ENCODE data around the gene TMEM167A. TPM values are rescaled to one million over a fixed set of nuclear protein-coding genes. Genes with fewer than 3 reads are reported as not detected.
A peak's percentile ranks its signal among the peaks of the same experiment; 100 is the strongest.

TMEM167A gene
- total and polyA plus RNA-seq, 2 donors = 44.8 to 48.4 TPM

DNA sequence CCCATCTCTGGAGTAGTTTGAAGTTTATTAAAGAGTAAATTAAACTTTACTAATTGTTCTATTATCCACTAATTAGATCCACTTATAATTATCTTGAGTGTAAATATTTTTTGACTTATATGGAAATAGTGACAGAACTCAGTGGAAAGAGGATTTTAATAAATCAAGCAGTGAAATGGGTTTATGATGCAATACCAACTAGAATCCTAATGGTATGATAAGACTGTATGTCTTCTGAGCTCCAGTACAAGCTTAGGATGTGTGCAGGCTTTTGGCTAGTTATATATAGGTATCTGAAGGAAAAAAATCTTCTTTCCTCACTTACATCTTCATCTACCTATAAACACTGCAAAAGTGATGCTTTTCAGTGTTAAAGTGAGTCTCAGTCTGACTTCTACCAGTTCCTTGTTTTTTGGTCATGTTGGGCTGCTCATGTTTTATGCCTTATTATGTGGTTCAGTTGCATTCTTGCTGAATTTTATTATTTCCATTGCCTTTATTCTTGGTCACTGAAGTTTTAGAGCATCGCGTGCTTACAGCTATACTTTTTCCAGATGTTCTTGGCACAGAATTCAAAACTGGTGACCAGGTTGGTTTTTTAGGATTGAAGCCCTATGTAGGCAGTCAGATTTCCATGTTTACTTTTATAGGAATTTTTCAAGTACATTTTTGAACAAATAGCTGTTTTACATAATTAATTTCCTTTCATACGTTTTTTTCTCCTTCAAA, 30.7 kb upstream of the TMEM167A start:
- no peak for DNase-seq (ENCODE audit: low read depth in 6 of 9, low spot score in 9 of 9)
- Histone ChIP-seq H3K36me3 (ENCODE audit: control insufficient read depth in 2 of 2, insufficient read depth in 2 of 2, low read length in 1 of 2) (no peaks in the 10 kb centered on the region), H3K9me3 (ENCODE audit: control insufficient read depth in 2 of 2, insufficient read depth in 1 of 2, low read length in 1 of 2) (no peaks in the 10 kb centered on the region), H3K27ac (ENCODE audit: low read depth in 1 of 2, low read length in 1 of 2) (no peak overlapping the region), H3K4me3 (ENCODE audit: low read length in 2 of 2) (no peak overlapping the region), H3K27me3 (ENCODE audit: control insufficient read depth in 2 of 2, insufficient read depth in 1 of 2, low read length in 1 of 2) (no peaks in the 10 kb centered on the region), H3K4me1 (ENCODE audit: control insufficient read depth in 2 of 2, insufficient read depth in 2 of 2, low read length in 2 of 2) (no peaks in the 10 kb centered on the region)
- WGBS = 98% methylated on average over 3 of the region's 3 CpGs

DNA sequence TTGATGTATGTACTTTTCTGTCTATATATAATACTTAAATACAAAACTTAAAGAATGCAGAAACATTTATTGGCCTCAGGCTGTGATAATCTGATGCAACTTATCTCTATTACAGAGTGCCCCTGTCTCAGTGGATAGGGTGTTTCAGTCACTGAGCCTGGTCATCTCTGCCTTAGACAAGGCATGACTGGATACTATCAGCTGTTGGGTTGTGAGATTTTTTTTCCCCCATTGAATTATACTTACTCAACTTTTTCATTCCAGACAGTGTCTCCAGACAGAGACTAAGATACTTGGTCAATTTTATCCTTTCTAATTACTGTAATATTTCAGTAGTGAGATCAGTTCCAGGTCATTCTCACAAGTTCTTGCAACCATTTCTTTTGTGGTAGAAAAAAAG, 26.8 kb upstream of the TMEM167A start:
- no peaks in the 10 kb centered on the region for H3K27me3 ChIP-seq (ENCODE audit: control insufficient read depth in 2 of 2, insufficient read depth in 1 of 2, low read length in 1 of 2)
- H3K27ac ChIP-seq (ENCODE audit: low read depth in 1 of 2, low read length in 1 of 2) = no peak overlapping the region
- H3K36me3 ChIP-seq (ENCODE audit: control insufficient read depth in 2 of 2, insufficient read depth in 2 of 2, low read length in 1 of 2) = no peaks in the 10 kb centered on the region
- no peaks in the 10 kb centered on the region for H3K9me3 ChIP-seq (ENCODE audit: control insufficient read depth in 2 of 2, insufficient read depth in 1 of 2, low read length in 1 of 2)
- peaks cover 4 to 13% of the 10 kb centered on the region in 2 donors for H3K4me1 ChIP-seq (ENCODE audit: control insufficient read depth in 2 of 2, insufficient read depth in 2 of 2, low read length in 2 of 2)
- DNase-seq (ENCODE audit: low read depth in 6 of 9, low spot score in 9 of 9) = no peak
- H3K4me3 ChIP-seq (ENCODE audit: low read length in 2 of 2) = no peak overlapping the region

DNA sequence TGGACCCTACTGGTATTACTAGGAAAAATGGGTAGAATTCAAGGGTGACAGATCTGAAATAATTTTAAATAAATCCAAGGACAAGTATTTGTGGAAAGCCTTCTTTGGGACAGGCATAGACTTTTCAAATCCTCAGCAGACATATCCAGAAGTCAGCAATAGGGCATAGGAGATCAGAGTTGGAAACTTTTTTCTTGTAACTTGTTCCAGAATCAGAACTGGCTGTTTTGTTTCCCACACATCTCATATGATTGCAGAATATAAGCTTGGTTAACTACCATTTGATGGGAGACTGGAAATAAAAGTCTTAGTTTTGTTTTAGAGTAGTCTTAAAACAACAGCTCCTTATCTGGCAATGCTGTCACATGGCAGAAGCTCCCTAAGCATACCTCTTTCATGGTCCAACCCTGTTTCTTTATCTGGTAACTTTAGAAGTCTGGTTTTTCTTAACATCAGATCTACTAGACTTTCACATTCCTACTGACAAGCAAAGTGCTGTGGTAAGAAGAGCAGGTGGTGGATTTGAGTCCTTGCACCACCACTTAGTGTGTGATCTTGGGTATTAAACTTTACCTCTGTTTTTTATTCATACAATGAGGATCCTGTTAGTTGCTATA, 25.3 kb upstream of the TMEM167A start:
- Histone ChIP-seq H3K27ac (ENCODE audit: low read depth in 1 of 2, low read length in 1 of 2) (peak overlapping the region in 1 of 2 donors; percentile 76), H3K9me3 (ENCODE audit: control insufficient read depth in 2 of 2, insufficient read depth in 1 of 2, low read length in 1 of 2) (no peaks in the 10 kb centered on the region), H3K4me1 (ENCODE audit: control insufficient read depth in 2 of 2, insufficient read depth in 2 of 2, low read length in 2 of 2) (peaks cover 4 to 13% of the 10 kb centered on the region in 2 donors), H3K27me3 (ENCODE audit: control insufficient read depth in 2 of 2, insufficient read depth in 1 of 2, low read length in 1 of 2) (no peaks in the 10 kb centered on the region), H3K4me3 (ENCODE audit: low read length in 2 of 2) (no peak overlapping the region), H3K36me3 (ENCODE audit: control insufficient read depth in 2 of 2, insufficient read depth in 2 of 2, low read length in 1 of 2) (no peaks in the 10 kb centered on the region)
- peak; percentile 6 to 79 (median 49) for DNase-seq (ENCODE audit: low read depth in 6 of 9, low spot score in 9 of 9)

DNA sequence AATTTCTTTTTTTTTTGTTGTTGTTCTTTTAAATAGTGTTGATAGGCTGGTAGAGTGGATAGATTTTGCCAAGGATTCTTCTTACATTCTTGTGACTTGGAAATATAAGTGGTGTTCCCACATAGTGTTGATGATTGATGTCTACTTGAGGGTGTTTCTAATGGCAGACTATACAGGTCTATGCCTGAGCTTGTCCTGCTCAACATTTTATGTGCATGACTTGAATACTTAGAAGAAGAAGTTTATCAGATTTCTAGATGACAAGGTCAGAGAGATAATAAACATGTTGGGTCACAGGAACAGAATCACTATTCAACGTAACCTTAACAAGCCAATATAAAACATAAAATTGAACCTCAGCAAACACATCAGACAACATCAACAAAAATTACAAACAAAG, 24.3 kb upstream of the TMEM167A start:
- H3K27me3 ChIP-seq (ENCODE audit: control insufficient read depth in 2 of 2, insufficient read depth in 1 of 2, low read length in 1 of 2) = no peaks in the 10 kb centered on the region
- peaks cover 4 to 13% of the 10 kb centered on the region in 2 donors for H3K4me1 ChIP-seq (ENCODE audit: control insufficient read depth in 2 of 2, insufficient read depth in 2 of 2, low read length in 2 of 2)
- H3K4me3 ChIP-seq (ENCODE audit: low read length in 2 of 2) = no peak overlapping the region
- H3K36me3 ChIP-seq (ENCODE audit: control insufficient read depth in 2 of 2, insufficient read depth in 2 of 2, low read length in 1 of 2) = no peaks in the 10 kb centered on the region
- no peak for DNase-seq (ENCODE audit: low read depth in 6 of 9, low spot score in 9 of 9)
- WGBS = 98% methylated on average over 1 of the region's 1 CpG
- no peaks in the 10 kb centered on the region for H3K9me3 ChIP-seq (ENCODE audit: control insufficient read depth in 2 of 2, insufficient read depth in 1 of 2, low read length in 1 of 2)
- no peak overlapping the region for H3K27ac ChIP-seq (ENCODE audit: low read depth in 1 of 2, low read length in 1 of 2)

DNA sequence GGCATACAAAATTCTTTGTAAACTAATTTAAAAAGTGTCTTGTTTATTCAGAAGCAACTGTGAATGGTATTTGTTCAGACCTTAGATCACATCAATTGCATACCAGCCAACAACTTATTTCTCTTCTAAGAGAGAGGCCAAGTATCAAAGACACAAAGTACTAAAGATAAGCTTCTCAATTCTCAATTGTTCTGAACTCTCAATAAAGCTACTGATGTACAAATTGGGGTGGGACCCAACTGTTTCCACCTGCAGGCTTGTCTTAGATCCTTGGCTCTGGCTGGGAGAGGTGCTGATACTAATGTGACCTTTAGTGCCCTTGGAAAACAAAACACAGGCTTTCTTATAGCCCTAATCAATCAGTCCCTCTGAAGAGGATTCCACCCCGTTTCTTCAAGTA, 22.3 kb upstream of the TMEM167A start:
- no peaks in the 10 kb centered on the region for H3K36me3 ChIP-seq (ENCODE audit: control insufficient read depth in 2 of 2, insufficient read depth in 2 of 2, low read length in 1 of 2)
- peaks cover 4 to 13% of the 10 kb centered on the region in 2 donors for H3K4me1 ChIP-seq (ENCODE audit: control insufficient read depth in 2 of 2, insufficient read depth in 2 of 2, low read length in 2 of 2)
- DNase-seq (ENCODE audit: low read depth in 6 of 9, low spot score in 9 of 9) = peak in 1 of 9 donors; percentile 24
- peak overlapping the region in 1 of 2 donors; percentile 53 for H3K27ac ChIP-seq (ENCODE audit: low read depth in 1 of 2, low read length in 1 of 2)
- WGBS = 96% methylated on average over 1 of the region's 1 CpG
- no peaks in the 10 kb centered on the region for H3K9me3 ChIP-seq (ENCODE audit: control insufficient read depth in 2 of 2, insufficient read depth in 1 of 2, low read length in 1 of 2)
- H3K4me3 ChIP-seq (ENCODE audit: low read length in 2 of 2) = no peak overlapping the region
- H3K27me3 ChIP-seq (ENCODE audit: control insufficient read depth in 2 of 2, insufficient read depth in 1 of 2, low read length in 1 of 2) = no peaks in the 10 kb centered on the region

DNA sequence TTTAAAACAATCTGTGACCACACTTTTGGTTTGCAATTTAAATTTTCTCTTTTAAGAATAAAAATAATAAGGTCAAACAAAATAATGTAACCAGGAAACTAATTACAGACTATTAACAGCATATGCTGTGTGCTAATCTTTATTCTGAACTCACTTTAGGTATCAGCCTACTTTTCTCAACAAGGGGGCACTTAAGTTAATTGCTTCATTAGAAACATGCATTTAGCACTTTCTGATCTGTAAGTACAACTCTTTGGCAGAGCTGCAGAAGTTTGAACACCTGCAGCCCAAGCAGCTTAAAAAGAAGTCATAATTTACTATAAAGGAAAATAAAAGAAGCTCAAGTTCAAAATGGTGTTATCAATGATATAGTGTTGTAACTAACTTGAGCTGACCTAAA, 21.8 kb upstream of the TMEM167A start:
- Histone ChIP-seq H3K36me3 (ENCODE audit: control insufficient read depth in 2 of 2, insufficient read depth in 2 of 2, low read length in 1 of 2) (no peaks in the 10 kb centered on the region), H3K9me3 (ENCODE audit: control insufficient read depth in 2 of 2, insufficient read depth in 1 of 2, low read length in 1 of 2) (no peaks in the 10 kb centered on the region), H3K4me3 (ENCODE audit: low read length in 2 of 2) (no peak overlapping the region), H3K4me1 (ENCODE audit: control insufficient read depth in 2 of 2, insufficient read depth in 2 of 2, low read length in 2 of 2) (peaks cover 4 to 13% of the 10 kb centered on the region in 2 donors), H3K27ac (ENCODE audit: low read depth in 1 of 2, low read length in 1 of 2) (peak overlapping the region in 1 of 2 donors; percentile 53), H3K27me3 (ENCODE audit: control insufficient read depth in 2 of 2, insufficient read depth in 1 of 2, low read length in 1 of 2) (no peaks in the 10 kb centered on the region)
- DNase-seq (ENCODE audit: low read depth in 6 of 9, low spot score in 9 of 9) = peak in 1 of 9 donors; percentile 31

DNA sequence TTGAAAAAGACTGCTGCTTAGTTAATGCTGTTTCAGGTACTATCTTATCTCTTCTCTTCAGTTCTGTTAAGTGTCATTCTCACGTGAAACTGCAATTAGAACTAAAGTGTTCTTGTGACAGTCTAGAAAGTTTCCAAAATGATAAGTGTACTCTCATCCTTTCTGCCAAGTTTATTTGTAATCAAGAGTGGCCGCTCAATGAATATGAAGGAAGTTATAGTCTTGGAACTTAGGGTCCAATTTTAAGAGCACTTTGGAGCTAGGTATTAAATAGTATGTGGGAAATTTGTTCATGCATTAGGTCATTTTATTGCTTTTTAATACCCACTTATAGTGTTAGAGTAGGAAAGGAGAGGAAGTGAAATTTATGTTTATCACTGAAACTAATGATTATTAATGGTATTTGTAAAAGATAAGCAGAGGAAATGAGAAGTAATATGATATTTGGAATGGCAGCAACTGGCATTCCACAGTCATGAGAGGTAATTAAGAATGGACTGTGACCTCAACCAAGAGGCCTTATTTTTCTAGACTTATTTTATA, 20.6 kb upstream of the TMEM167A start:
- no peak overlapping the region for H3K4me3 ChIP-seq (ENCODE audit: low read length in 2 of 2)
- WGBS = 95% methylated on average over 2 of the region's 2 CpGs
- no peaks in the 10 kb centered on the region for H3K36me3 ChIP-seq (ENCODE audit: control insufficient read depth in 2 of 2, insufficient read depth in 2 of 2, low read length in 1 of 2)
- no peak overlapping the region for H3K27ac ChIP-seq (ENCODE audit: low read depth in 1 of 2, low read length in 1 of 2)
- H3K9me3 ChIP-seq (ENCODE audit: control insufficient read depth in 2 of 2, insufficient read depth in 1 of 2, low read length in 1 of 2) = no peaks in the 10 kb centered on the region
- no peak for DNase-seq (ENCODE audit: low read depth in 6 of 9, low spot score in 9 of 9)
- H3K4me1 ChIP-seq (ENCODE audit: control insufficient read depth in 2 of 2, insufficient read depth in 2 of 2, low read length in 2 of 2) = peaks cover 4 to 13% of the 10 kb centered on the region in 2 donors
- no peaks in the 10 kb centered on the region for H3K27me3 ChIP-seq (ENCODE audit: control insufficient read depth in 2 of 2, insufficient read depth in 1 of 2, low read length in 1 of 2)

DNA sequence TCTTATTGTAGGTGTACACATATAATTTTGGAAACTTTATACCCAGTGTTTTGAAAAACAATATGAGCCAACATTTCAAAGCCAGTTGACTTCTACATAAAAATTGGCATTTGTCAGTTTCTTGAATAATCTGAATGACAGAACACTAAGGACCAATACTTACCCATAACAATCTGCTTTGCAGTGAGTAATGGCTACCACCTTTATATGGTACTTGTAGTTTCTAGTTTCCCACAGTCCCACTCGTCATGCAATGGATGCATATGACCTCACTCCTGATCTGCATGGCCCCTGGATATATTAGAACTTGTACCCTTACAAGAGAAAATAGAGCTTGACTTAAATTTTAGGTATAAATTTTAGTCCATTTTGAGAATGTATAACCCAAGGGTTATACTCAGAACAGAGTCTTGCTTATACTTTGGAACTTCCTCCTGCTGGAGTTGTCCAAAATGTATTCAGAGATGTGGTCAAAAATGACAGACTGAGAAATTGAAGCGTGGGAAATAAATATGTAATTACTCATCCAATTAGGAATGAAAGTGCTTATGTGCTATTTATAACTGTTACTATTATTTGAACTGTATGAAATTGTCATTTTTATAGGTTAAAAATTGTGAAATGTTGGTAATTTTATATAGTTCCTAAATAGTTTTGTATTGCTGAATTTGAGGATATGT, 19.6 kb upstream of the TMEM167A start:
- Histone ChIP-seq H3K9me3 (ENCODE audit: control insufficient read depth in 2 of 2, insufficient read depth in 1 of 2, low read length in 1 of 2) (no peaks in the 10 kb centered on the region), H3K27ac (ENCODE audit: low read depth in 1 of 2, low read length in 1 of 2) (no peak overlapping the region), H3K27me3 (ENCODE audit: control insufficient read depth in 2 of 2, insufficient read depth in 1 of 2, low read length in 1 of 2) (no peaks in the 10 kb centered on the region), H3K36me3 (ENCODE audit: control insufficient read depth in 2 of 2, insufficient read depth in 2 of 2, low read length in 1 of 2) (no peaks in the 10 kb centered on the region), H3K4me3 (ENCODE audit: low read length in 2 of 2) (no peak overlapping the region), H3K4me1 (ENCODE audit: control insufficient read depth in 2 of 2, insufficient read depth in 2 of 2, low read length in 2 of 2) (peaks cover 4 to 8% of the 10 kb centered on the region in 2 donors)
- WGBS = 97% methylated on average over 2 of the region's 2 CpGs
- no peak for DNase-seq (ENCODE audit: low read depth in 6 of 9, low spot score in 9 of 9)

DNA sequence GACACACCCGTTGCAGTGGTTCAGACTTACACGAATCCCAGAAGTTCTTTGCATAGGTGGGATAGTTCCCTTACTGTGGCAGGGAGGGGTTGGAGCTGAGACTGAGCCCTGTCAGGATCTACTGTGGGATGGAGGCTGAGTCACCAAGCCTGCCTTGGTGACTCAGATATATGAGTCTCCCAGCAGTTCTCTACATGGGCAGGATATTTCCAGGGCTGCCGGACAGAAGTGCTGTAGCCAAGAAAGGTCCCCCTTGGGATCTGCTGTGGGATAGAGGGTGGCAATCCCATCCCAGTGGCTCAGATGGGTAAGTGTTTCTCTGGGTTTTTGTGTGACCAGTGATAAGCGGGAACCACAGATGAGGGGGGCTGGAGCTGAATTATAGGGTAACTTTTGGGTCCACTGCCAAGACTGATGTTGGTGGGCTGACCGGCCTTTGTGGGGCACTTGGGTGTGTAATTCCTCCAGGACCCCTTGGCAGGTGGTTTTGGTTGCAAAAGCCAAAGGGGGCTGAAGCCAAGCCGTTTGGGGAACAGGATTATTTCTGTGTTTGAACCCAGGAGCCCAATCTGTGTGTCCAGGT, 18.9 kb upstream of the TMEM167A start:
- 85% methylated on average over 6 of the region's 6 CpGs for WGBS
- no peak overlapping the region for H3K4me3 ChIP-seq (ENCODE audit: low read length in 2 of 2)
- H3K27me3 ChIP-seq (ENCODE audit: control insufficient read depth in 2 of 2, insufficient read depth in 1 of 2, low read length in 1 of 2) = no peaks in the 10 kb centered on the region
- DNase-seq (ENCODE audit: low read depth in 6 of 9, low spot score in 9 of 9) = no peak
- H3K36me3 ChIP-seq (ENCODE audit: control insufficient read depth in 2 of 2, insufficient read depth in 2 of 2, low read length in 1 of 2) = peaks cover 0 to 4% of the 10 kb centered on the region in 2 donors
- no peak overlapping the region for H3K27ac ChIP-seq (ENCODE audit: low read depth in 1 of 2, low read length in 1 of 2)
- H3K9me3 ChIP-seq (ENCODE audit: control insufficient read depth in 2 of 2, insufficient read depth in 1 of 2, low read length in 1 of 2) = no peaks in the 10 kb centered on the region
- peaks cover 4 to 8% of the 10 kb centered on the region in 2 donors for H3K4me1 ChIP-seq (ENCODE audit: control insufficient read depth in 2 of 2, insufficient read depth in 2 of 2, low read length in 2 of 2)

Data from thymus (tissue), 11 donors.